ENCODE data around the gene GET4. TPM values are rescaled to one million over a fixed set of nuclear protein-coding genes. Genes with fewer than 3 reads are reported as not detected.

The GET4 gene
- total and polyA plus RNA-seq, 2 experiments from 2014 or later: 26.3 to 26.8 TPM

DNA sequence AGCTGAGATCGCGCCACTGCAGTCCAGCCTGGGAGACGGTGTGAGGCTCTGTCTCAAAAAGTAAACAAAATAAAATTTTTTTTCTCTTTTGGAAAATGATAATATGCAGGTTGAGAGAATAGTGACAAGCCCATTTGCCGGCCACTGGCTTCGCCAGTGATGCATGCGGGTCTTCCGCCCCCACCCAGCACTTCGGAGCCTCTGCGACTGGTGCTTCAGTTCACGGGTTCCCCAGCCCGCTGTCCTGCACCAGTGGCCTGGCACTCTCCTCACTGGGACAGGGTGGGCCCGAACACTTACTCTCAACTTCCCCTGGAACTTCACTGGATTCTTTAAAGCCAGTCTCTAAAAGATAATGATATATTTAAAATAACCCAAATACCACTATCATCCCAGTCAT is 41.3 kb upstream of the GET4 start:
- Histone ChIP-seq H3K9me2 (ENCODE audit: insufficient read depth) (no peaks in the 10 kb centered on the region), H3K27ac (no peak overlapping the region), H3K4me3 (no peak overlapping the region), H3K79me2 (ENCODE audit: insufficient read depth) (peaks cover 82% of the 10 kb centered on the region), H3F3A (ENCODE audit: insufficient read depth) (peaks cover 16% of the 10 kb centered on the region), H3K9ac (no peak overlapping the region), H3K36me3 (ENCODE audit: low read depth) (no peaks in the 10 kb centered on the region; the same call in 1 of the 2 replicates), H4K20me1 (ENCODE audit: insufficient read depth) (no peaks in the 10 kb centered on the region), H3K4me1 (ENCODE audit: insufficient read depth) (peaks cover 32% of the 10 kb centered on the region), H3K27me3 (replicated peaks; ENCODE audit: insufficient read depth) (no peaks in the 10 kb centered on the region), H3K4me2 (ENCODE audit: unreplicated experiment) (no peak overlapping the region), H2AFZ (no peak overlapping the region), H3K9me3 (ENCODE audit: low read depth) (no peaks in the 10 kb centered on the region)
- in situ Hi-C loops (cut with MboI): no loop called here
- no peak for TF ChIP-seq EZH2phosphoT487 (IDR thresholded peaks at IDR 0.05; ENCODE audit: insufficient read depth, low read depth)
- no peak for TF ChIP-seq EZH2 (IDR thresholded peaks at IDR 0.05; ENCODE audit: insufficient read depth, poor library complexity, severe bottlenecking)
- no peak for DNase-seq
- WGBS, 2 experiments (ENCODE audit: low coverage in 1 of 2, low lambda C conversion rate in 2 of 2, missing lambda C conversion rate in 2 of 2): 86 to 88% methylated on average over 12 of the region's 12 CpGs

DNA sequence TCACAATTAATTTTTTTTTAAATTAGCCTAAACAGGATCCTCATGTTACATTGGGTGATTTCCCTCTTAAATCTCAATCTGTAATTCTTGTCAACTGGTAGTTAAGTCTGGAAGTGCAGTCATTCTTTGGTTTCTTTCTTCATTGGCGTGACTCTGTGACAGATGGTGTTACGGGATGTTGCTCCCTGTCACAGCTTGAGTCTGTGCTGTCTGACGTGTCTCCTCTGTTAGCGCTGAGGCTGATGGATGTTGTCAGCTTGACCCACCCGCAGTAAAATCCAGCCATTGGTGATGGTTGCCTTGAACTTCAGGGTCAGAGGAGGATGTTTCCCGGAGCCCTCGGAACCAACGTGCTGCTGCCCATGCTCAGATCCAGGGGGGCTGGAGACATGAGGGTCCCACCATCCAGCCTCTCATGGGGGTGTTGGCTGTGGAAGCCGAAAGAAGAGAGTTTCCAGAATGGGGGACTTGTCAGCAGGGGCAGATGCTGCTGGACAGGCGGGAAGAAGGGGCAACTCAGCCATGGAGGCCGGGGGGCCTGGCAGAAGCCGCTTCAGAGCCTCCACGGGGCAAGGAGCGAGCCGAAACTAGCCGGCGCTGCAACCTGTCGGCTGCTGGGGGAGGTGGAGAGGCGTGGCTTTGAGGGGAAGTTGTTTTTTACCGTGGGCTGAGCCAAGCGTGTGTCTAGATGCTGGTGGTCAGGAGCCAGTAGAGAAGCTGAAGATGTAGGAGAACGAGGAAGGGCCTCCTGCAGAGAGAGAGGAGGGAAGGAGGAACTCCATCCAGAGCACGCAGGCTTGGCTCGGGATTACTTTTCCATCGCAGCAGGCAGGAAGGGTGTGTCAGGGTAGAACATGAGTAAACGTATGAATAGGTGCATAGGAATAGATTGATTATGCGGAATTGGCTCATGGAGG is 40.6 kb upstream of the GET4 start:
- no peak overlapping the region for H3K9ac ChIP-seq
- H3K9me2 ChIP-seq (ENCODE audit: insufficient read depth): no peaks in the 10 kb centered on the region
- no peaks in the 10 kb centered on the region for H3K9me3 ChIP-seq (ENCODE audit: low read depth)
- peaks cover 16% of the 10 kb centered on the region for H3F3A ChIP-seq (ENCODE audit: insufficient read depth)
- peak; percentile 34 for DNase-seq
- H3K4me3 ChIP-seq: no peak overlapping the region
- no peak overlapping the region for H2AFZ ChIP-seq
- no peak overlapping the region for H3K27ac ChIP-seq
- no peaks in the 10 kb centered on the region; the same call in 1 of the 2 replicates for H3K36me3 ChIP-seq (ENCODE audit: low read depth)
- H3K4me2 ChIP-seq (ENCODE audit: unreplicated experiment): no peak overlapping the region
- in situ Hi-C loops (cut with MboI): no loop called here
- H3K27me3 ChIP-seq (replicated peaks; ENCODE audit: insufficient read depth): no peaks in the 10 kb centered on the region
- H3K79me2 ChIP-seq (ENCODE audit: insufficient read depth): peaks cover 75% of the 10 kb centered on the region
- TF ChIP-seq EZH2phosphoT487 (IDR thresholded peaks at IDR 0.05; ENCODE audit: insufficient read depth, low read depth) (no peak), EZH2 (IDR thresholded peaks at IDR 0.05; ENCODE audit: insufficient read depth, poor library complexity, severe bottlenecking) (no peak)
- no peaks in the 10 kb centered on the region for H4K20me1 ChIP-seq (ENCODE audit: insufficient read depth)
- 65 to 67% methylated on average over 27 of the region's 27 CpGs for WGBS, 2 experiments (ENCODE audit: low coverage in 1 of 2, low lambda C conversion rate in 2 of 2, missing lambda C conversion rate in 2 of 2)
- H3K4me1 ChIP-seq (ENCODE audit: insufficient read depth): peaks cover 28% of the 10 kb centered on the region

DNA sequence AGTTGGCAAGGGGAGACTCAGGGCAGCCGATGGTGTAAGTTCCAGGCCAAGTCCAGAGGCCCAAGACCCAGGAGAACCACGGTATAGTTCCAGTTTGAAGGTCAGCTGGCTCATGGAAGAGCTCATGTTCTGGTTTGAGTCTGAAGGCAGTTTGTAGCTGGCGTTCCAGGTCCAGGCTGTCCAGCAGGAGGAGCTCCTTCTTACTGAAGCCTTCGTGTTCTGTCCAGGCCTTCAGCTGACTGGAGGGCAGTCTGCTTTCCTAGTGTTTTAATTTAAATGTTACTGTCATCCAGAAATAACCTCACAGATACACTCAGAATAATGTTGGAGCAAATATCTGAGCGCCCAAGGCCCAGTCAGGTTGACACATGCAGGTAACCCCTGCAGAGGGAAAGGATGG is 39.9 kb upstream of the GET4 start:
- H3K9ac ChIP-seq: 0 out of 2 replicates have a peak overlapping the region, but pooled peaks have one; percentile 17
- no peaks in the 10 kb centered on the region for H3K27me3 ChIP-seq (replicated peaks; ENCODE audit: insufficient read depth)
- no peak overlapping the region for H2AFZ ChIP-seq
- H3K9me3 ChIP-seq (ENCODE audit: low read depth): no peaks in the 10 kb centered on the region
- H3K4me3 ChIP-seq: no peak overlapping the region
- WGBS, 2 experiments (ENCODE audit: low coverage in 1 of 2, low lambda C conversion rate in 2 of 2, missing lambda C conversion rate in 2 of 2): 51 to 52% methylated on average over 5 of the region's 5 CpGs
- no peak overlapping the region for H3K4me2 ChIP-seq (ENCODE audit: unreplicated experiment)
- H3K79me2 ChIP-seq (ENCODE audit: insufficient read depth): peaks cover 72% of the 10 kb centered on the region
- DNase-seq: peak; percentile 75
- H3K36me3 ChIP-seq (ENCODE audit: low read depth): no peaks in the 10 kb centered on the region; the same call in 1 of the 2 replicates
- no peak for TF ChIP-seq EZH2phosphoT487 (IDR thresholded peaks at IDR 0.05; ENCODE audit: insufficient read depth, low read depth)
- no peak for TF ChIP-seq EZH2 (IDR thresholded peaks at IDR 0.05; ENCODE audit: insufficient read depth, poor library complexity, severe bottlenecking)
- in situ Hi-C loops (cut with MboI): no loop called here
- H4K20me1 ChIP-seq (ENCODE audit: insufficient read depth): no peaks in the 10 kb centered on the region
- no peaks in the 10 kb centered on the region for H3K9me2 ChIP-seq (ENCODE audit: insufficient read depth)
- peaks cover 21% of the 10 kb centered on the region for H3K4me1 ChIP-seq (ENCODE audit: insufficient read depth)
- H3F3A ChIP-seq (ENCODE audit: insufficient read depth): peaks cover 16% of the 10 kb centered on the region
- H3K27ac ChIP-seq: no peak overlapping the region

DNA sequence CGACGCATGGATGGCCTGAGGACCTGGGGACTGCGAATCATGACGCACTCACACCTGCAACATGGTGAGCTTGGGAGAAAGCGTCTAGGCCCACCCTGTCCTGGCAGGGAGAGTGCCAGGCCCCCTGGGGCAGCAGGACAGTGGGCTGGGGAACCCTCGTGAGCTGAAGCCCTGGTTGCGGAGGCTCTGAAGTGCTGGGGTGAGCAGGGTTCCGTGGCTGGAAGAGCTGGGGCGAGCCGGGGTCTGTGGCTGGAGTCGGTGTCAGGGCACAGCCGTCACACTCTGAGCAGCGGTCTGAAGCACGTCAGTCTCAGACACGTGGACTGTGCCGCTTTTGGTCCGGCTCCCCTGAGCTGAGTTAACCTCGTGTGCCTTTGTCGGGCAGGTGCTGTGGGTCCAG is 39.4 kb upstream of the GET4 start:
- H3F3A ChIP-seq (ENCODE audit: insufficient read depth): peaks cover 14% of the 10 kb centered on the region
- H3K4me2 ChIP-seq (ENCODE audit: unreplicated experiment): no peak overlapping the region
- no peaks in the 10 kb centered on the region for H3K9me3 ChIP-seq (ENCODE audit: low read depth)
- H4K20me1 ChIP-seq (ENCODE audit: insufficient read depth): no peaks in the 10 kb centered on the region
- no peaks in the 10 kb centered on the region for H3K9me2 ChIP-seq (ENCODE audit: insufficient read depth)
- DNase-seq: no peak
- H3K9ac ChIP-seq: 0 out of 2 replicates have a peak overlapping the region, but pooled peaks have one; percentile 17
- WGBS, 2 experiments (ENCODE audit: low coverage in 1 of 2, low lambda C conversion rate in 2 of 2, missing lambda C conversion rate in 2 of 2): 91 to 92% methylated on average over 17 to 19 of the region's 19 CpGs
- H3K79me2 ChIP-seq (ENCODE audit: insufficient read depth): peaks cover 76% of the 10 kb centered on the region
- H3K4me1 ChIP-seq (ENCODE audit: insufficient read depth): peaks cover 18% of the 10 kb centered on the region
- in situ Hi-C loops (cut with MboI): no loop called here
- H3K27me3 ChIP-seq (replicated peaks; ENCODE audit: insufficient read depth): no peaks in the 10 kb centered on the region
- H3K36me3 ChIP-seq (ENCODE audit: low read depth): peaks cover 3% of the 10 kb centered on the region; the same call in 1 of the 2 replicates
- H3K4me3 ChIP-seq: no peak overlapping the region
- H2AFZ ChIP-seq: no peak overlapping the region
- no peak overlapping the region for H3K27ac ChIP-seq
- TF ChIP-seq EZH2 (IDR thresholded peaks at IDR 0.05; ENCODE audit: insufficient read depth, poor library complexity, severe bottlenecking) (no peak), EZH2phosphoT487 (IDR thresholded peaks at IDR 0.05; ENCODE audit: insufficient read depth, low read depth) (no peak)
